HFF-Myc (cell line): ENCODE measurements around the gene NDUFB2.
A peak's percentile ranks its signal among the peaks of the same experiment; 100 is the strongest.

ENCODE experiments used
- DNase-seq: peaks from one replicate; pipeline ENCODE4 v3.0.0-alpha.2; 2011; ENCODE audit warnings: low read depth; ENCODE audit errors: extremely low read depth
- H3K4me3 ChIP-seq: replicated peaks from 2 replicates; pipeline ENCODE4 v1.5.1; 2011; ENCODE audit warnings: low read depth, mild to moderate bottlenecking, control low read depth, low read length
- TF ChIP-seq, protein P1 (sequence below): IDR thresholded peaks from 2 replicates; pipeline ENCODE4 v1.5.1; 2012; ENCODE audit warnings: mild to moderate bottlenecking, low read depth, low read length, control low read depth; ENCODE audit errors: missing control alignments

NDUFB2 gene

DNA sequence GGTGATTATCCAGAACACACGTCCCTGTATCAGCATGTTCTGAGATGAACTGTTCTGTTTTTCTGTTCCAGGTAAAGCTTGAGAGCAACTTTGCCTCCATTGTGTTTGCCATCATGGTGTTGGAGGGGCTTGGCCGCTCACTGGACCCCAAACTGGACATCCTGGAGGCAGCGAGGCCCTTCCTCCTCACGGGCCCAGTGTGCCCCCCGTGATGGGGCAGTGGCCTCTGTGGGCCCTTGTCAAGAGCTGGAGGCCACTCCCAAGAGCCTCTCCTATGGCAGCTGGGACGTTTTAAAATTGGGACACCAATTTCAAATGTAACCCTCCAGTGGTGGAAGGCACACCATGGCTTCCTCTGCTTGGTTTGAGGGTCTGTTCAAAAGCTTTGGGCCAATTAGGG lies 1.9 kb upstream of the NDUFB2 start:
- H3K4me3 ChIP-seq: no peak overlapping the region
- no peak for DNase-seq
- TF ChIP-seq, protein P1, sequence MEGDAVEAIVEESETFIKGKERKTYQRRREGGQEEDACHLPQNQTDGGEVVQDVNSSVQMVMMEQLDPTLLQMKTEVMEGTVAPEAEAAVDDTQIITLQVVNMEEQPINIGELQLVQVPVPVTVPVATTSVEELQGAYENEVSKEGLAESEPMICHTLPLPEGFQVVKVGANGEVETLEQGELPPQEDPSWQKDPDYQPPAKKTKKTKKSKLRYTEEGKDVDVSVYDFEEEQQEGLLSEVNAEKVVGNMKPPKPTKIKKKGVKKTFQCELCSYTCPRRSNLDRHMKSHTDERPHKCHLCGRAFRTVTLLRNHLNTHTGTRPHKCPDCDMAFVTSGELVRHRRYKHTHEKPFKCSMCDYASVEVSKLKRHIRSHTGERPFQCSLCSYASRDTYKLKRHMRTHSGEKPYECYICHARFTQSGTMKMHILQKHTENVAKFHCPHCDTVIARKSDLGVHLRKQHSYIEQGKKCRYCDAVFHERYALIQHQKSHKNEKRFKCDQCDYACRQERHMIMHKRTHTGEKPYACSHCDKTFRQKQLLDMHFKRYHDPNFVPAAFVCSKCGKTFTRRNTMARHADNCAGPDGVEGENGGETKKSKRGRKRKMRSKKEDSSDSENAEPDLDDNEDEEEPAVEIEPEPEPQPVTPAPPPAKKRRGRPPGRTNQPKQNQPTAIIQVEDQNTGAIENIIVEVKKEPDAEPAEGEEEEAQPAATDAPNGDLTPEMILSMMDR: no peak

DNA sequence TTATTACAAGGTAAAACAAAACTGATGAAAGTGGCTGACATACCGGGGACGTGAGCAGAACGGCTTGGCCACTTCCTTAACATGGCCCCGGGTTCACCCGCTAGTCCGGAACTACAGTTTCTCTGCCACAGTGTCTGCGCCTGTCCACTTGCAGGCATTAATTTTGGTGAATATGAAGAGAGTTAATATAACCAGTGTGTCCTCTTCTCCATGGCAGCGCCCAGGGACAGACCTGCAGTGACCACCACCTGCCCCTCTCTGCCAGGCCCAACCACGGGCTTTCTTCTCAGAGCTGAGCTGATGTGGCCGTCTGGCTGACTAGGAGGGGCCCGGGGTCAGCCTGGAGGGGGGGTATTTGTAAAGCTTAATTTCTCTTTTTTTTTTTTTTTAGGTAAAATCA lies 1.1 kb upstream of the NDUFB2 start:
- TF ChIP-seq, protein P1: no peak
- no peak for DNase-seq
- no peak overlapping the region for H3K4me3 ChIP-seq

DNA sequence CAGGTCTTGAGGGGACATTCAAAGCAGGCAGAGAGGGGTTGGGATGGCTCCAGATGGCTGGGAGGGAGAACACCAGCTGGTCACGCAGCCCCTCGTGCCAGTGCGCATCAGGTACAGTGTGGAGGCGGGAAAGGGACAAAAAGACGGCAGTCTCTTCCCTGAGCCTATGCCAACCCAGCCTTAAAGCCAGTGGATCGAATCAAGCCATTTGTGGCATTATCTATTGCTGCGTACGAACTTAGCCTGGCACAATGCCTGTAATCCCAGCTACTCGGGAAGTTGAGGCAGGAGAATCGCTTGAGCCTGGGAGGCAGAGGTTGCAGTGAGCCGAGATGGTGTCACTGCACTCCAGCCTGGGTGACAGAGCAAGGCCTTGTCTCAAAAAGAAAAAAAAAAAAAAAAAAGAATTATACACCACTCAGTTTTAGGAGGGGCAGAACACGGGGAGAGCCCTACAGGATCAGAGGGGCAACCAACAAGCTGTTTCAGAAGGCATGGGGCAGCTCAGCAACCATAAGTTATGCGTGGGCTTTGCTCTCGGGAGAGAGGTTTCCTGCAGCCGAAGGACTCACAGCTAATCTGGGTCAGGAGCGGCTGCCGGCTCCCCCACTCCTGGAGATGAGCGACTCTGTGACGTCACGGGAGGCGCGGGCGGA lies 356 bp upstream of the NDUFB2 start:
- TF ChIP-seq, protein P1: no peak
- peak overlapping the region; percentile 90 for H3K4me3 ChIP-seq
- DNase-seq: peak; percentile 48

DNA sequence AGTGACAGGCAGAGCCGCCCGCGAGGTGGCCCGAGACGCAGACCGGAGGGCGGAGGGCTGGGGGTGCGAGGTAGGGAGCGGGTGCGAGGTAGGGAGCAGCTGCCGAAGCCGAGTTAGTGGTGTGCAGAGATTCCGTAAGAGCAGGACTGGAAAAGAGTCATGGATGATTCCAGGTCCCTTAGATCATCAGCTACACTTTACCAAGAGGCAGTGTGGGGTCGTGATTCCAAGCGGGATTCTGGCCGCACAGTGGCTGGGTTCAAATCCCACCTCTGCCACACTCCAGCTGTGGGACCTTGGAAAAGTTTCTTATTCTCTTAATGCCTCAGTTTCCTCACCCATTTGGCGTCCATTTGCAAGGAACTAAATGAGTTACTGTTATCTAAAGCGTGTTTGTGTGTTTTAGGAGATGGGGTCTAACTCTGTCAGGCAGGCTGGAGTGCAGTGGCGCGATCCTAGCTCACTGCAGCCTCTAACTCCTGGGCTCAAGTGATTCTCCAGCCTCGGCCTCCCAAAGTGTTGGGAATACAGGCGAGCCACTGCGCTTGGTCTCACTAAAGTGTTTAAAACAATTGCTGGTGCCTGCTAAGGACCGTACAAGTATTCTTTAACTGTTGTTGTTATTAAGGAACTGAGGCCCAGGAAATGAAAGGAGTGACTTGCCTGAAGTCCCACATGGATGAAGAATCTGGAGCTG lies 1.1 kb downstream of the NDUFB2 start:
- TF ChIP-seq, protein P1: no peak
- peak overlapping the region; percentile 90 for H3K4me3 ChIP-seq
- no peak for DNase-seq

DNA sequence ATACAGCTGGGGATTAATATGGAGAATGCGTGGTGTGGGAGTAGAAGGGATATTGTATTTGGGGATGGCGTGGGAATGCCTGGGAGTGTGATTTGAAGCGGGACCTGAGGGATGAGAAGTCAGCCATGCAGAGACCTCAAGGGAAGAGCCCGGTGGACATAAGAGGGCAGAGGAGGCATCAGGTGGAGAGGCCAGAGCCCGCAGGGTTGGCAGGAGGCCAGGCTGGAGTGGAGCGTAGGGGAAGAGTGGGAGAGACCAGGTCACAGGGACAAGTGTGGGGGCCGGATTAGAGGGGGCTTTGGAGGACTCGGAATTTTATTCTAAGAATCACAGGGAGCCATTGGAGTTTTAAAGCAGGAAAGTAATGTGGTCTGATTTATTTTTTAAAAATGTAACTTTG lies 2.0 kb downstream of the NDUFB2 start:
- no peak for DNase-seq
- TF ChIP-seq, protein P1: no peak
- peak overlapping the region; percentile 90 for H3K4me3 ChIP-seq

- no peak for DNase-seq
- TF ChIP-seq, protein P1: no peak
- H3K4me3 ChIP-seq: no peak overlapping the region
Observed at GRCh38 chr7:140702774-140703173, 6.3 kb downstream of the NDUFB2 start.
